H1 (cell line): ENCODE measurements around the gene SCN2B. TPM values are rescaled to one million over a fixed set of nuclear protein-coding genes. Genes with fewer than 3 reads are reported as not detected.
A peak's percentile ranks its signal among the peaks of the same experiment; 100 is the strongest.

Source experiments
- CTCF ChIA-PET: fragments of 300-600 bp; sonication (Branson Sonifier 250); formaldehyde crosslinking; loops from one replicate; lab custom pipeline; 2021; ENCODE audit not compliant: partially characterized antibody; lab: Charles Lee
- POLR2A ChIA-PET: fragments of 300-600 bp; sonication (Branson Sonifier 250); formaldehyde crosslinking; loops from one replicate; lab custom pipeline; 2021; ENCODE audit warnings: inconsistent platforms; ENCODE audit not compliant: partially characterized antibody; lab: Charles Lee
- DNase-seq, 2 experiments: peaks; one replicate each; pipeline versions ENCODE4 v3.0.0 to v3.0.0-alpha.2; 2010 to 2022; ENCODE audit warnings: low spot score in 2 of 2, low read depth in 1 of 2, mixed read lengths in 1 of 2
- FAIRE-seq: peaks from 2 replicates; lab custom pipeline; 2011; peaks lifted over from hg19 to GRCh38; lab: Jason Lieb, UNC
- H2AFZ ChIP-seq: 2 replicates; pipeline ENCODE4 v1.8.1; 2012; ENCODE audit warnings: low read length, inconsistent platforms
- H2AK5ac ChIP-seq: 2 replicates; pipeline ENCODE4 v1.6.1; 2013; ENCODE audit warnings: low read depth, low read length
- H2BK120ac ChIP-seq: replicated peaks from 2 replicates; pipeline ENCODE3; 2013; ENCODE audit warnings: low read depth, low read length, inconsistent platforms
- H2BK12ac ChIP-seq: 2 replicates; pipeline ENCODE4 v1.6.1; 2013; ENCODE audit warnings: low read depth, low read length
- H2BK15ac ChIP-seq: 2 replicates; pipeline ENCODE4 v1.6.1; 2013; ENCODE audit warnings: low read length
- H2BK20ac ChIP-seq: 2 replicates; pipeline ENCODE4 v1.6.1; 2013; ENCODE audit warnings: low read length
- H2BK5ac ChIP-seq: 2 replicates; pipeline ENCODE4 v1.6.1; 2013; ENCODE audit warnings: low read depth, low read length
- H3K14ac ChIP-seq: 2 replicates; pipeline ENCODE4 v1.6.1; 2013; ENCODE audit warnings: inconsistent platforms; ENCODE audit not compliant: insufficient read length
- H3K18ac ChIP-seq: 2 replicates; pipeline ENCODE4 v1.6.1; 2013; ENCODE audit warnings: low read length; ENCODE audit errors: extremely low read depth
- H3K23ac ChIP-seq: 2 replicates; pipeline ENCODE4 v1.6.1; 2013; ENCODE audit warnings: inconsistent platforms; ENCODE audit not compliant: insufficient read length
- H3K23me2 ChIP-seq: 2 replicates; pipeline ENCODE4 v1.6.1; 2013; ENCODE audit warnings: low read depth, low read length
- H3K27ac ChIP-seq: 2 replicates; pipeline ENCODE4 v1.6.1; 2011; ENCODE audit warnings: low read depth, low read length, inconsistent platforms
- H3K27me3 ChIP-seq, 4 experiments: replicated peaks in 1 of 4; 1 replicate in 1 of 4; 2 replicates in 3 of 4; pipeline versions ENCODE4 v1.6.1 to v1.8.1; 2011 to 2013; ENCODE audit warnings: low read length in 3 of 4, mild to moderate bottlenecking in 3 of 4, inconsistent platforms in 2 of 4, mixed read lengths in 2 of 4, moderate library complexity in 1 of 4; ENCODE audit not compliant: control insufficient read depth in 3 of 4, insufficient read depth in 3 of 4; ENCODE audit errors: extremely low read depth in 1 of 4
- H3K36me3 ChIP-seq, 4 experiments: 2 replicates each; pipeline versions ENCODE4 v1.6.1 to v1.8.1; 2011 to 2013; ENCODE audit warnings: mild to moderate bottlenecking in 4 of 4, low read length in 3 of 4, moderate library complexity in 2 of 4, control low read depth in 1 of 4, inconsistent platforms in 1 of 4; ENCODE audit not compliant: insufficient read depth in 4 of 4, control insufficient read depth in 2 of 4
- H3K4ac ChIP-seq: replicated peaks from 2 replicates; pipeline ENCODE3; 2013; ENCODE audit warnings: low read length, low read depth, mixed read lengths, inconsistent platforms; ENCODE audit not compliant: insufficient read length
- H3K4me1 ChIP-seq, 4 experiments: replicated peaks in 1 of 4; 1 replicate in 1 of 4; 2 replicates in 3 of 4; pipeline versions ENCODE4 v1.6.1 to v1.8.1; 2011 to 2013; ENCODE audit warnings: low read length in 3 of 4, inconsistent platforms in 2 of 4, mixed read lengths in 1 of 4; ENCODE audit not compliant: insufficient read depth in 4 of 4, control insufficient read depth in 3 of 4
- H3K4me2 ChIP-seq, 2 experiments: 2 replicates each; pipeline versions ENCODE4 v1.6.1 to v1.8.1; 2011 to 2013; ENCODE audit warnings: low read depth in 2 of 2, low read length in 2 of 2, control low read depth in 1 of 2, inconsistent platforms in 1 of 2, mild to moderate bottlenecking in 1 of 2; ENCODE audit not compliant: insufficient read depth in 1 of 2
- H3K4me3 ChIP-seq, 4 experiments: fragments of 200-600, 300-600 bp in 1 of 4; sonication (generic), shearing (Covaris generic), sonication (Bioruptor Twin) in 1 of 4; 2 replicates each; pipeline versions ENCODE4 v1.5.1 to v1.8.1; 2011 to 2016; ENCODE audit warnings: low read length in 4 of 4, low read depth in 3 of 4, control low read depth in 2 of 4, inconsistent platforms in 2 of 4, mild to moderate bottlenecking in 2 of 4, mixed read lengths in 1 of 4, moderate library complexity in 1 of 4; ENCODE audit not compliant: insufficient read depth in 2 of 4; ENCODE audit errors: extremely low read depth in 1 of 4
- H3K56ac ChIP-seq: replicated peaks from 2 replicates; pipeline ENCODE3; 2013; ENCODE audit warnings: low read depth, mild to moderate bottlenecking, mixed read lengths, low read length, inconsistent platforms; ENCODE audit not compliant: insufficient read length
- H3K79me1 ChIP-seq: 2 replicates; pipeline ENCODE4 v1.6.1; 2013; ENCODE audit warnings: low read depth, low read length, control low read depth
- H3K79me2 ChIP-seq, 2 experiments: 2 replicates each; pipeline versions ENCODE4 v1.6.1 to v1.8.1; 2012 to 2013; ENCODE audit warnings: low read length in 2 of 2, mild to moderate bottlenecking in 2 of 2, inconsistent platforms in 1 of 2; ENCODE audit not compliant: insufficient read depth in 2 of 2, control insufficient read depth in 1 of 2
- H3K9ac ChIP-seq, 4 experiments: replicated peaks in 1 of 4; 1 replicate in 1 of 4; 2 replicates in 3 of 4; pipeline versions ENCODE4 v1.6.1 to v1.8.1; 2011 to 2013; ENCODE audit warnings: low read depth in 3 of 4, low read length in 3 of 4, control low read depth in 2 of 4, mild to moderate bottlenecking in 2 of 4, moderate library complexity in 2 of 4, inconsistent platforms in 1 of 4; ENCODE audit errors: extremely low read depth in 1 of 4
- H3K9me3 ChIP-seq, 2 experiments: 2 replicates each; pipeline versions ENCODE4 v1.6.1 to v1.8.1; 2012 to 2013; ENCODE audit warnings: mild to moderate bottlenecking in 2 of 2, moderate library complexity in 2 of 2, control low read depth in 1 of 2, inconsistent platforms in 1 of 2, low read depth in 1 of 2, low read length in 1 of 2, mixed read lengths in 1 of 2; ENCODE audit not compliant: insufficient read depth in 2 of 2
- H4K20me1 ChIP-seq, 2 experiments: replicated peaks in 1 of 2; 2 replicates each; pipeline versions ENCODE3 to v1.8.1; 2011 to 2013; ENCODE audit warnings: inconsistent platforms in 2 of 2, low read length in 2 of 2, mild to moderate bottlenecking in 1 of 2; ENCODE audit not compliant: insufficient read depth in 2 of 2, control insufficient read depth in 1 of 2
- H4K5ac ChIP-seq: 2 replicates; pipeline ENCODE4 v1.6.1; 2013; ENCODE audit warnings: low read length, low read depth, mixed read lengths, inconsistent platforms; ENCODE audit not compliant: insufficient read length
- H4K8ac ChIP-seq: 2 replicates; pipeline ENCODE4 v1.8.0; 2013; ENCODE audit warnings: mild to moderate bottlenecking, moderate library complexity, low read length, inconsistent platforms; ENCODE audit not compliant: insufficient read depth; ENCODE audit errors: extremely low read depth
- H4K91ac ChIP-seq: replicated peaks from 2 replicates; pipeline ENCODE3; 2013; ENCODE audit warnings: low read length, mixed read lengths, inconsistent platforms; ENCODE audit not compliant: insufficient read length
- BACH1 ChIP-seq: IDR thresholded peaks from 2 replicates; pipeline ENCODE4 v1.6.1; 2012; ENCODE audit warnings: low read length, improper control_type of control experiment
- BRCA1 ChIP-seq: IDR thresholded peaks from 2 replicates; pipeline ENCODE4 v1.6.1; 2012; ENCODE audit warnings: low read depth, low read length, improper control_type of control experiment
- CBX8 ChIP-seq: fragments of 300-800, 300-1000 bp; sonication (generic); IDR thresholded peaks from 2 replicates; pipeline ENCODE4 v1.7.1; 2016; ENCODE audit warnings: low read depth, low read length, borderline replicate concordance
- CEBPB ChIP-seq: IDR thresholded peaks from 2 replicates; pipeline ENCODE4 v1.6.1; 2012; ENCODE audit warnings: low read depth, low read length
- EGR1 ChIP-seq: IDR thresholded peaks from 2 replicates; pipeline ENCODE4 v1.6.1; 2011; ENCODE audit warnings: low read depth, low read length, borderline replicate concordance
- EZH2 ChIP-seq: fragments of 200-600 bp; sonication (generic); IDR thresholded peaks from 2 replicates; pipeline ENCODE4 v1.7.1; 2012; ENCODE audit warnings: low read depth, mild to moderate bottlenecking, moderate library complexity, low read length, inconsistent platforms; ENCODE audit not compliant: severe bottlenecking
- GABPA ChIP-seq: IDR thresholded peaks from 2 replicates; pipeline ENCODE4 v1.6.1; 2011; ENCODE audit warnings: mild to moderate bottlenecking, low read length, moderate library complexity, borderline replicate concordance; ENCODE audit not compliant: insufficient read depth
- HDAC6 ChIP-seq: IDR thresholded peaks from one replicate; pipeline ENCODE4 v1.7.1; 2012; ENCODE audit warnings: low read depth, mild to moderate bottlenecking, inconsistent platforms, low read length, moderate library complexity
- PHF8 ChIP-seq: fragments of 200-600 bp; sonication (generic); conservative IDR thresholded peaks from 2 replicates; pipeline ENCODE4 v1.7.1; 2012; ENCODE audit warnings: low read depth, mild to moderate bottlenecking, inconsistent platforms, low read length, moderate library complexity
- POU5F1 ChIP-seq: IDR thresholded peaks from 2 replicates; pipeline ENCODE4 v1.6.1; 2011; ENCODE audit warnings: low read depth, mild to moderate bottlenecking, low read length, moderate library complexity
- RXRA ChIP-seq: IDR thresholded peaks from 2 replicates; pipeline ENCODE4 v1.6.1; 2011; ENCODE audit warnings: low read depth, mild to moderate bottlenecking, low read length, moderate library complexity; ENCODE audit not compliant: insufficient read depth
- TEAD4 ChIP-seq: IDR thresholded peaks from 2 replicates; pipeline ENCODE4 v1.6.1; 2012; ENCODE audit warnings: low read depth, low read length, inconsistent platforms, mixed read lengths
- WGBS, 2 experiments: shearing (Covaris generic) in 1 of 2; methylation state at CpG; one replicate each; pipeline versions ENCODE4 v1.1.6 to v1.1.7; 2013 to 2015; ENCODE audit warnings: low lambda C conversion rate in 2 of 2, mixed read lengths in 2 of 2, inconsistent platforms in 1 of 2, low coverage in 1 of 2, missing lambda C conversion rate in 1 of 2; ENCODE audit not compliant: insufficient replicate concordance in 2 of 2, insufficient coverage in 1 of 2, insufficient read length in 1 of 2; ENCODE audit errors: extremely low coverage in 1 of 2, missing lambda C conversion rate in 1 of 2; 5-methylcytosine and 5-hydroxymethylcytosine counted together
- polyA plus RNA-seq, 7 experiments: library from polyadenylated mRNA; depleted of rRNA in 3 of 7; stranded (reverse) in 5 of 7; unstranded in 2 of 7; fragments of >200 nt in 5 of 7; fragments of 200-250 nt in 2 of 7; gene quantifications; 1 replicate in 5 of 7; 2 replicates in 1 of 7; 4 replicates in 1 of 7; pipeline versions ENCODE4 v1.2.1 to v1.2.3, GENCODE V29; 2011 to 2013; ENCODE audit warnings: missing spikeins in 2 of 7, mixed read lengths in 2 of 7
- total RNA-seq: library from RNA; stranded (reverse); fragmentation: NEBNext Ultra II Directional; extraction: Animal tissue kit (Norgen Biotek cat#: 25700); gene quantifications from 2 replicates; pipeline ENCODE4 v1.2.1, GENCODE V29; 2021

SCN2B gene
- total and polyA plus RNA-seq, 2 of the 8 experiments (the other 6 are each of a cell fraction or from before 2014, with no cell fraction given), result 0.14 to 0.24 TPM

DNA sequence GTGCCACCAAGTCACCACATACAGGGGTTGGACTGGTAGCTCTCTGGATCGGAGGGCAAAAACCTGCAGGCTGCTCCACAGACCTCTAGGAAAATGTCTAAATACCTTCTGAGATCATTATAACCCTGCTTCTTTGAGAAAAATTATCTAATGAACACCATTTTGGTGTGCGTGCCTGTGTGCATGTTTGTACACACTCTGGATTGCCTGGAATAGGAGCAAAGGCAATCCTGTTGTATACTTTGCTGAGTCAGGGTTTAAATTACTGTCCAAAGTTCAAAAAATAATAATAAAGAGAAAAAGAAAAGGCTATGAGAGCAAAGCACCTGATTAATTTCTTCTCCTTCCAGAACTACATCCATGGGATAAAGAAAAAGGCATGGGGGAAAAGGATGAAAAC is 37.3 kb upstream of the SCN2B start:
- no peak overlapping the region for H3K4me2 ChIP-seq
- WGBS, 2 experiments, result 81% methylated on average over 2 of the region's 2 CpGs; no CpG with 5 or more reads in 1 of the 2 experiments

More for the DNA sequence above, 37.3 kb upstream of the SCN2B start:
- Histone ChIP-seq H3K27ac (no peak overlapping the region), H3K9ac (no peak overlapping the region), H3K23me2 (no peaks in the 10 kb centered on the region), H2BK5ac (peak overlapping the region; percentile 8; the same call in 1 of the 2 replicates), H2AK5ac (no peak overlapping the region), H2BK20ac (0 out of 2 replicates have a peak overlapping the region, but pooled peaks have one; percentile 77), H3K9me3 (no peaks in the 10 kb centered on the region), H4K20me1 (no peaks in the 10 kb centered on the region), H3K23ac (no peak overlapping the region), H2AFZ (0 out of 2 replicates have a peak overlapping the region, but pooled peaks have one; percentile 31)
- POLR2A ChIA-PET, result interaction anchor here (1.6 kb wide), 1 partner anchor 9 kb away, joined by 3 read pairs; no protein-coding TSS in a partner anchor
- FAIRE-seq, result no peak
- TF ChIP-seq CEBPB, result no peak
- TF ChIP-seq POU5F1, result no peak
- no peak for TF ChIP-seq HDAC6
- no peak for TF ChIP-seq TEAD4
- TF ChIP-seq RXRA, result no peak
- TF ChIP-seq BACH1, result no peak
- no peak for TF ChIP-seq EZH2
- TF ChIP-seq BRCA1, result no peak
- TF ChIP-seq EGR1, result no peak
- TF ChIP-seq GABPA, result no peak
- no peak for TF ChIP-seq CBX8
- no peak for TF ChIP-seq PHF8
- TF ChIP-seq, all 59 proteins: peak for 0
- CTCF ChIA-PET, result interaction anchor here (0.8 to 2.6 kb wide), 10 partner anchors 8 to 275 kb away, joined by 3 to 8 read pairs (median 3); partner anchors contain the start of gene JAML
- no peak for DNase-seq
- Histone ChIP-seq H4K8ac (no peak overlapping the region), H2BK15ac (peak overlapping the region; percentile 23; the same call in 1 of the 2 replicates), H3K79me2 (no peaks in the 10 kb centered on the region), H4K91ac (peak overlapping the region; percentile 29), H2BK12ac (no peak overlapping the region), H3K4ac (peak overlapping the region; percentile 28), H3K4me3 (no peak overlapping the region), H3K4me1 (peaks cover 6 to 21% (median 20%) of the 10 kb centered on the region in 4 experiments; a peak in 6 of 7 replicates), H3K27me3 (no peaks in the 10 kb centered on the region), H3K36me3 (no peaks in the 10 kb centered on the region), H3K18ac (peak overlapping the region; percentile 19; the same call in 1 of the 2 replicates), H3K56ac (no peak overlapping the region), H3K14ac (no peak overlapping the region), H4K5ac (no peak overlapping the region), H3K79me1 (no peaks in the 10 kb centered on the region), H2BK120ac (no peak overlapping the region)
